NCI-H748 treated with DMSO at 0.1 percent for 48 hours (cell line): Measurements from ENCODE around the gene STK32B.
A peak's percentile ranks its signal among the peaks of the same experiment; 100 is the strongest.
"Not testable (repeated sequence)": the region's sequence is repeated elsewhere in the genome, so short reads cannot be mapped to it uniquely, and the experiment has no call there.

Experiments
- DNase-seq: peaks from one replicate; lab custom pipeline; 2025; lab: John Stamatoyannopoulos, UW

STK32B gene

GRCh38 chr4:5266991-5267390 lies 215.7 kb downstream of the STK32B start:
- DNase-seq, result no peak

DNA sequence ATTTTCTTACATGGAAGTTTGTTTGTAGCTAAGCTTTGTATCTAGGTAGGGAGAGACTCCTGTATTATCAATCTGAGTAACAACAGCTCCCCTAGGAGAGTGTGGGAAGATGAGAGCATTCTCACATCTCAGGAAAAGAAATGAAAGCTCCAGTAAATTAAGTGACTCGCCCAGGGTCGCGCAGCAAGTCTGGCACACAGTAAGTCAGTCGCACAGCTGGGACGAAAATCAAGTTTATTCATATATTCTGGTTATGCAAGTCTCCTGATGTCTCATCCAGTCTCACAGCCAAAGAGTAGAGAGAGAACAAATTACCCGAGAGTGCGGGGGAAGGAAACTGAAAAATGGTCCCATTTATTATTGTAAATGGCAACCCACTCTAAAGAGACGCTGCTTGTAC lies 216.1 kb downstream of the STK32B start:
- DNase-seq, result no peak

DNA sequence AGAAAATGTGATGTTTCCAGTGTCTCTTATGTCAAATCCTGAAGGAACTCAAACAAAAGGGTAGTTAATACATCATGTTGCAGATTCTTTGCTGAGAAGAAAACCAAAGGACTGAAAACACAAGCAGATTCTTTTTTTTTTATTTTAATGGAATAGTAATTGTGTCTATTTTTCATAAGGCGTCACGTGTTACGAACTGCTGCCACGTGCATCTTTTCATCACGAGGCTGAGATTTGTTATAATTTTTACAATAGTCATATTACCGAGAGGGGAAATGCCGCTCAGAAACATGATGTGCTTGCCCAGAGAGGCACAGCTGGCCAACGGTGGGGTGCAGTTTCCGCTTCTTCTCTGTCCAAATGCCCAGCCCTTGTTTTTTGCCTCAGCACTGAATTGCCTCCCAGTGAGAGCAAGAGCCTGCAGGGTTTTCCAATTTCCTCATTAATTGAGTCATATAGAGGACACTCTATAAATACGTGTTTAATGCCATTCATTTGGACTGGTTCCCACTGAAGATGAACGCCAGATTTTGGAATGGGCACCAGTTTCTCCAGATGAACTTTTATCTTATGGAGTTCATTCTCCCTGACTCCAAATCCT lies 225.3 kb downstream of the STK32B start:
- no peak for DNase-seq

GRCh38 chr4:5277079-5277478 lies 225.8 kb downstream of the STK32B start:
- DNase-seq, result no peak

- DNase-seq, result no peak
Measured at GRCh38 chr4:5278213-5278612, 226.9 kb downstream of the STK32B start.

- DNase-seq, result not testable (repeated sequence)
Measured at GRCh38 chr4:5280069-5280468, 228.8 kb downstream of the STK32B start.

GRCh38 chr4:5280828-5281227 lies 229.5 kb downstream of the STK32B start:
- no peak for DNase-seq

DNA sequence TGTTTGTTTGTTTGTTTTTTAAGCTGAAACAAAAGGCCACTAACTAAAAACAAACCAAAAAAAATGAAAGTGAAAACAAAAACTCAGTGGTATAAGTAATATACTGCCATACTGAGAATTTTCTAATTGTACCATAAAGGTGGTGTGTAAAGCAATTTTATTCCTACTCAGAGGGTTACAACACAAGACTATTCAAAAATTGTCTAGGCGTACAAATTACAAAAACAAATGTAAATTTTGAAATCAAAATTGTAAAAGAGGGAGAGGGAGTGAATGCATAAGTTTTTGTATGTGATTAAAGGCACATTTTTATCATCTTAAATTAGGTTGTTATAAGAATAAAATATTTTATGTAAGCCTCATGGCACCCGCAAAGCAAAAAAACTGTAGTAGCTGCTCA lies 232.6 kb downstream of the STK32B start:
- DNase-seq, result no peak

- no peak for DNase-seq
Measured at GRCh38 chr4:5284517-5284916, 233.2 kb downstream of the STK32B start.

GRCh38 chr4:5292101-5292500 lies 240.8 kb downstream of the STK32B start:
- DNase-seq, result peak; percentile 57

DNA sequence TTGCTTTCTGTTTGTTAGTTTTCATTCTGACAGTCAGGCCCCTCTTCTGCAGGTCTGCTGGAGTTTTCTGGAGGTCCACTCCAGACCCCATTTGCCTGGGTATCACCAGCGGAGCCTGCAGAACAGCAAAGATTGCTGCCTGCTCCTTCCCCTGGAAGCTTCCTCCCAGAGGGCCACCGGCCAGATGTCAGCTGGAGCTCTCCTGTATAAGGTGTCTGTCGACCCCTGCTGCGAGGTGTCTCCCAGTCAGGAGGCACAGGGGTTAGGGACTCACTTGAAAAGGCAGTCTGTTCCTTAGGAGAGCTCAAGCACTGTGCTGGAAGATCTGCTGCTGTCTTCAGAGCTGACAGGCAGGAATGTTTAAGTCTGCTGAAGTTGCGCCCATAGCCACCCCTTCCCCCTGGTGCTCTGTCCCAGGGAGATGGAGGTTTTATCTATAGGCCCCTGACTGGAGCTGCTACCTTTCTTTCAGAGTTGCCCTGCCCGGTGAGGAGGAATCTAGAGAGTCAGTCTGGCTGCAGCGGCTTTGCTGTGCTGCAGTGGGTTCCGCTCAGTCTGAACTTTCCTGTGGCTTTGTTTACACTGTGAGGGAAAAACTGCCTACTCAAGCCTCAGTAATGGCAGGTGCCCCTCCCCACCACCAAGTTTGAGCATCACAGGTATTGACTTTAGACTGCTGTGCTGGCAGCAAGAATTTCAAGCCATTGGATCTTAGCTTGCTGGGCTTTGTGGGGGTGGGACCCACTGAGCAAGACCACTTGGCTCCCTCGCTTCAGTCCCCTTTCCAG lies 246.9 kb downstream of the STK32B start:
- DNase-seq, result not testable (repeated sequence)

- no peak for DNase-seq
Measured at GRCh38 chr4:5300283-5300682, 249.0 kb downstream of the STK32B start.

- DNase-seq, result no peak
Measured at GRCh38 chr4:5307928-5308327, 256.6 kb downstream of the STK32B start.

DNA sequence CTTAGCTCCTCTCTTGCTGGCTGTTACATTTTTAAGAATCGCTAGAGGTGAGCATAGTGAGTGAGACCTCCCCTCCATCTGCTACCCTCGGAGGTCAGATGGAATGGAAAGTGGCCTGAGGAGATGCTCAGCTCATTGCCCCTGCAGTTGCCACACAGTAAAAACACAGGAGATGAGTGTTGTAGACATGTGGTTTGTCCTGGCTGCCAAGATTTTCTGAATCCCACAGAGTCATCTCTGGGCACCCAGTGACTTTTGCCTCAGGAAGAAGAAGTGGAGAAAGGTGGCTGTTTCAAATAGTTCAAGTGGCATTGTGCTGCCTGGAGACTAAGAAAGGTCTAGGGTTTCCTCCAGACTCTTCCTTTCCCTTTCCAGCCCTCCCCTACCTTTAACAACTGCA lies 271.0 kb downstream of the STK32B start:
- no peak for DNase-seq

- DNase-seq, result no peak
Measured at GRCh38 chr4:5330339-5330989, 279.2 kb downstream of the STK32B start.

DNA sequence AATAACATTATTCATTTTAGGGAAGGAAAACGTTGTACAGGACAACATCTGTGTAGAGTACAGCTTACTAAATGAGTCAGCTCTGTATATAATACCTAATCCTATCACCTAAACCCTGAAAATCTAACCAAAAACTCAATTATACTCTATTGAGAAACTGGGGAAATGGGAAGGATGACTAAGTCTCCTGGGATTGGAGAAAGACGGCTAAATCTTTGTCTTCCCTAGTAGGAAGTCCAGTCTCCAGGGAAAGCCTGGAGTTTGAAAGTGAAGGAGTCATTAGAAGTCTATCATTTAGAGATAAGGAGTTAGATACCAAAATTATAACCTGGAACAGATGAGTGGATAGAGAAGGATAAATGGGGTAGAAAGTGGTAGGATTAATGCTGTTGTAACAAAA lies 286.5 kb downstream of the STK32B start:
- no peak for DNase-seq

DNA sequence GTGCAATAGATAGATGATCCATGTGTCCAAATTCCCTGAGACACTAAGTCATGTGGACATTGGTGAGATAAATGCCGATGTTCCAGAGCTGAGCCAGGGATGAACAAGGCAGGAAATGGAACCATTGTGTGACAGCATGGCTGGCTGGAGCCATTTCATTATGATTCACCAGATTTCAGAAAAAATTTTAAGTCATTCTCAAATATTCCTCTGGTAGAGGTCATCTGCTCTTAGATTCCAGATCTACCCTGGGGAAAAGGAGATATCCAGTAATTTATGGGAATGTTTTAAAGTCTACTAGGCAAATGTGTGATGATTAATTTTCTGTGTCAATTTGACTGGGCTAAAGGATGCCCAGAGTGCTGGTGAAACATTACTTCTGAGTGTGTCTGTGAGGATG lies 287.3 kb downstream of the STK32B start:
- no peak for DNase-seq

DNA sequence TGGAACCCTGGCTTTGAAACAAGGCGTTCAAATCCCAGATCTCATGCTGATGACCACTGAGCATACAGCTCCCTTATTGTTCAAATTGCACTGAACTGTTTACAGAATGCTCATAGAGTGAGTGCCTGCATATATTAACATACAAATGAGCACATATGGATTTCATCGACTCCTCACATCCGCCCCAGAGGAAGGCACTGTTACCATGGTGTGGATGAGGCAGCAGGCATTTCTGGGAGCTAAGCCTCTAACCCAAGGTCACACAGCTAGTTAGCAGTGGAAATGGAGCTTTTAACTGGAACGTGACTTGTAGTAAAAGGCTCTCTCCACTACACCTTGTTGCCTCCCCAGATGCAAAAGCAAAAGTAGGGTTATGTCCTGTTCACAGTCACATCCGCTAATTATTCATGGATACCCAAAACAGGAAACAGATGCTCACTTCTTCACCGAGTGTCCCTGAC lies 289.7 kb downstream of the STK32B start:
- DNase-seq, result no peak

- no peak for DNase-seq
Measured at GRCh38 chr4:5341526-5341925, 290.2 kb downstream of the STK32B start.

- no peak for DNase-seq
Measured at GRCh38 chr4:5355846-5356245, 304.6 kb downstream of the STK32B start.

GRCh38 chr4:5357870-5358269 lies 306.6 kb downstream of the STK32B start:
- no peak for DNase-seq

DNA sequence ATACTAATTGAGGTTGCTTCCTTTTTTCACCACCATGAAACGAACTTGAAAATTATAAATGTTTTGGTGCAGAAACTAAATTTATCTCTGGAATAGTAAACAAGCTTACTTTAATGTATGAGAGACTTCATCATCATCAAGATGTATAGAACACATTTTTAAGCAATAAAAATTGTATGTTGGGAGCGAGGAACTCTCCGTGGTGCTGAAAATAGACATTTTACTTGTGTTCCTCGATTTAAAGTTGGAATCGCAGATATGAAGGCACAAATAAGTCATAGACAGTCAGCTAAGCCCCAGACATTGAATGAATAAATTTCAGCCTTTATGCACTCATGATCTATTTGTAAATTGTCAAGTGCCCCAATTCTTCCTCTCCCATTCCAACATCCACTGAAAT lies 310.7 kb downstream of the STK32B start:
- no peak for DNase-seq

- DNase-seq, result no peak
Measured at GRCh38 chr4:5364406-5364805, 313.1 kb downstream of the STK32B start.
